ENCODE data around the gene PLVAP. TPM values are rescaled to one million over a fixed set of nuclear protein-coding genes. Genes with fewer than 3 reads are reported as not detected.

PLVAP gene
- total and polyA plus RNA-seq, 9 of the 15 experiments (the other 6 are each of a cell fraction or from before 2014, with no cell fraction given): 0.09 to 0.84 (median 0.51) TPM; not detected in 4

DNA sequence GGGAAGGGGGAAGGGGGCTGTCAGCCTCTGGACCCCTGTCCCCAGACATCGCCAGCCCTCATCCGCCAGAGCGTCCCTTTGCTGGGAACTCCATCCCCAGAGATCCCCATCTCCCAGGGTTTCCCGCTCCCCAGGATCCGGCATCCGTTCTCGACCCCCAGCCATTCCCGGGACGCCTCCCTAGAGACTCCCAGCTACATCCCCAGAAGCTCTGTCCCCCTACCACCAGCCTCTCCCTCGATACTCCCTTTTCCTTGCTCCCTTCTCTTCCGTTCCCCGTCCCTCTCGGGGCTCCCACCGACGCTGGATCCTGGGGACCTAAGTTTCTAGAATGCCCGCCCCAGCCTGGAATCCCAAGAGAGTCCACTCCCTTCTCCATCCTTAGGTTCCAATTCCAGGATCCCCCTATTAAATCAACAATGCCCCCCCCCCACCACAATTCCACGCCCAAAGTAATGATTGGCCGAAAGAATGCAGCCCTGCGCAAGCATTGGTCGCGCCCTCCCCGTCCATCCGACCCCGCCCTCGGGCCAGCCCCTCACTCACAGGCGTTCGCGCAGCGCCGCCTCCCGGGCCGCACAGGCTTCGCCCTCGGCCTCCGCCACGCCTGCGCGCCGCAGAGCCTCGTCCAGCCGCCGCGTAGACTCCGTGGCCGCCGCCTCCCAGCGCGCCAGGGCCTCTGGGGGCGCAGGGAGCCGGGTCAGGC is 13.7 kb upstream of the PLVAP start (continued):
- TF ChIP-seq, protein P1, sequence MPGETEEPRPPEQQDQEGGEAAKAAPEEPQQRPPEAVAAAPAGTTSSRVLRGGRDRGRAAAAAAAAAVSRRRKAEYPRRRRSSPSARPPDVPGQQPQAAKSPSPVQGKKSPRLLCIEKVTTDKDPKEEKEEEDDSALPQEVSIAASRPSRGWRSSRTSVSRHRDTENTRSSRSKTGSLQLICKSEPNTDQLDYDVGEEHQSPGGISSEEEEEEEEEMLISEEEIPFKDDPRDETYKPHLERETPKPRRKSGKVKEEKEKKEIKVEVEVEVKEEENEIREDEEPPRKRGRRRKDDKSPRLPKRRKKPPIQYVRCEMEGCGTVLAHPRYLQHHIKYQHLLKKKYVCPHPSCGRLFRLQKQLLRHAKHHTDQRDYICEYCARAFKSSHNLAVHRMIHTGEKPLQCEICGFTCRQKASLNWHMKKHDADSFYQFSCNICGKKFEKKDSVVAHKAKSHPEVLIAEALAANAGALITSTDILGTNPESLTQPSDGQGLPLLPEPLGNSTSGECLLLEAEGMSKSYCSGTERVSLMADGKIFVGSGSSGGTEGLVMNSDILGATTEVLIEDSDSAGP (CRISPR knock-in tag; IDR thresholded peaks at IDR 0.05): no peak
- TF ChIP-seq HDAC2 (IDR thresholded peaks at IDR 0.05) (peak; percentile 22; the same call in 1 of the 2 replicates), KLF13 (tag; IDR thresholded peaks at IDR 0.05; ENCODE audit: borderline replicate concordance, low read depth) (no peak), ZBTB7A (IDR thresholded peaks at IDR 0.05; ENCODE audit: borderline replicate concordance, control insufficient read depth, low read depth, low read length) (peak; percentile 89), ZNF668 (CRISPR knock-in tag; IDR thresholded peaks at IDR 0.05) (no peak), RBM34 (IDR thresholded peaks at IDR 0.05; ENCODE audit: borderline replicate concordance, insufficient read depth, low read length) (no peak), ZNF589 (CRISPR knock-in tag; IDR thresholded peaks at IDR 0.05; ENCODE audit: low read depth) (no peak), CXXC5 (CRISPR knock-in tag; IDR thresholded peaks at IDR 0.05) (peak; percentile 89), CTBP1 (IDR thresholded peaks at IDR 0.05; ENCODE audit: borderline replicate concordance) (peak; percentile 82), ZNF551 (CRISPR knock-in tag; IDR thresholded peaks at IDR 0.05) (no peak), POLR2G (IDR thresholded peaks at IDR 0.05; ENCODE audit: low read depth, low read length) (peak; percentile 70), ZNF124 (CRISPR knock-in tag; IDR thresholded peaks at IDR 0.05) (no peak), STAG1 (CRISPR knock-in tag; IDR thresholded peaks at IDR 0.05; ENCODE audit: borderline replicate concordance) (peak; percentile 50; the same call in 1 of the 2 replicates), OTX1 (CRISPR knock-in tag; IDR thresholded peaks at IDR 0.05) (0 out of 2 replicates have a peak, but pooled peaks have one; percentile 66)
- TF ChIP-seq, protein P2, sequence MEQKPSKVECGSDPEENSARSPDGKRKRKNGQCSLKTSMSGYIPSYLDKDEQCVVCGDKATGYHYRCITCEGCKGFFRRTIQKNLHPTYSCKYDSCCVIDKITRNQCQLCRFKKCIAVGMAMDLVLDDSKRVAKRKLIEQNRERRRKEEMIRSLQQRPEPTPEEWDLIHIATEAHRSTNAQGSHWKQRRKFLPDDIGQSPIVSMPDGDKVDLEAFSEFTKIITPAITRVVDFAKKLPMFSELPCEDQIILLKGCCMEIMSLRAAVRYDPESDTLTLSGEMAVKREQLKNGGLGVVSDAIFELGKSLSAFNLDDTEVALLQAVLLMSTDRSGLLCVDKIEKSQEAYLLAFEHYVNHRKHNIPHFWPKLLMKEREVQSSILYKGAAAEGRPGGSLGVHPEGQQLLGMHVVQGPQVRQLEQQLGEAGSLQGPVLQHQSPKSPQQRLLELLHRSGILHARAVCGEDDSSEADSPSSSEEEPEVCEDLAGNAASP (IDR thresholded peaks at IDR 0.05): no peak

Measured in K562 (cell line).